ENCODE data around the gene TNF. TPM values are rescaled to one million over a fixed set of nuclear protein-coding genes. Genes with fewer than 3 reads are reported as not detected.
A peak's percentile ranks its signal among the peaks of the same experiment; 100 is the strongest.

Gene TNF
- total and polyA plus RNA-seq, 2 of the 13 experiments (the other 11 are each of a cell fraction or from before 2014, with no cell fraction given) = not detected

GRCh38 chr6:31541658-31542521 lies 33.5 kb upstream of the TNF start, which contains the start of gene DDX39B (continued):
- TF ChIP-seq BHLHE40 (IDR thresholded peaks at IDR 0.05; ENCODE audit: low read length) (peak; percentile 24), CREBL2 (CRISPR knock-in tag; IDR thresholded peaks at IDR 0.05; ENCODE audit: borderline replicate concordance) (0 out of 2 replicates have a peak, but pooled peaks have one; percentile 88), ZNF333 (CRISPR knock-in tag; IDR thresholded peaks at IDR 0.05; ENCODE audit: borderline replicate concordance) (peak; percentile 95), MBD4 (IDR thresholded peaks at IDR 0.05; ENCODE audit: borderline replicate concordance, low read length) (no peak), ARID3A (IDR thresholded peaks at IDR 0.05; ENCODE audit: low read depth, low read length) (0 out of 2 replicates have a peak, but pooled peaks have one; percentile 6), SCMH1 (CRISPR knock-in tag; IDR thresholded peaks at IDR 0.05; ENCODE audit: borderline replicate concordance) (no peak), DNMT1 (CRISPR knock-in tag; IDR thresholded peaks at IDR 0.05) (peak; percentile 88; the same call in 1 of the 2 replicates), NR1H2 (CRISPR knock-in tag; IDR thresholded peaks at IDR 0.05; ENCODE audit: borderline replicate concordance, low read depth) (no peak), GPN1 (CRISPR knock-in tag; IDR thresholded peaks at IDR 0.05; ENCODE audit: borderline replicate concordance) (no peak), CBX1 (IDR thresholded peaks at IDR 0.05; ENCODE audit: low read depth) (peak; percentile 33), SSRP1 (CRISPR knock-in tag; IDR thresholded peaks at IDR 0.05) (peak; percentile 83; the same call in 1 of the 2 replicates), ZNF235 (CRISPR knock-in tag; IDR thresholded peaks at IDR 0.05; ENCODE audit: borderline replicate concordance) (peak; percentile 85; the same call in 1 of the 2 replicates), FOXK2 (IDR thresholded peaks at IDR 0.05) (peak; percentile 63; the same call in 1 of the 2 replicates), POLR2AphosphoS5 (IDR thresholded peaks at IDR 0.05; ENCODE audit: low read depth, low read length) (peak; percentile 97), ZNF770 (CRISPR knock-in tag; IDR thresholded peaks at IDR 0.05) (no peak), TAF15 (IDR thresholded peaks at IDR 0.05; ENCODE audit: low read depth, low read length, poor library complexity, severe bottlenecking) (no peak), ZNF280B (CRISPR knock-in tag; IDR thresholded peaks at IDR 0.05; ENCODE audit: borderline replicate concordance) (peak; percentile 87; the same call in 1 of the 2 replicates), NCOR1 (IDR thresholded peaks at IDR 0.05; ENCODE audit: borderline replicate concordance, low read length) (peak; percentile 81; the same call in 1 of the 2 replicates), ZFX (CRISPR knock-in tag; IDR thresholded peaks at IDR 0.05; ENCODE audit: low read depth) (peak; percentile 99), REPIN1 (CRISPR knock-in tag; IDR thresholded peaks at IDR 0.05; ENCODE audit: borderline replicate concordance, low read depth) (no peak), ZNF615 (CRISPR knock-in tag; IDR thresholded peaks at IDR 0.05; ENCODE audit: borderline replicate concordance) (peak; percentile 81; the same call in 1 of the 2 replicates), KMT2A (CRISPR knock-in tag; IDR thresholded peaks at IDR 0.05) (peak; percentile 67)
- TF ChIP-seq, protein P1, sequence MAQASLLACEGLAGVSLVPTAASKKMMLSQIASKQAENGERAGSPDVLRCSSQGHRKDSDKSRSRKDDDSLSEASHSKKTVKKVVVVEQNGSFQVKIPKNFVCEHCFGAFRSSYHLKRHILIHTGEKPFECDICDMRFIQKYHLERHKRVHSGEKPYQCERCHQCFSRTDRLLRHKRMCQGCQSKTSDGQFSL (CRISPR knock-in tag; IDR thresholded peaks at IDR 0.05) = peak; percentile 68; the same call in 1 of the 2 replicates
